ENCODE data around the gene TMEM150A.

GRCh38 chr2:85583667-85584353, 18.7 kb downstream of the TMEM150A start:
- TF ChIP-seq RAD21 (IDR thresholded peaks at IDR 0.05; ENCODE audit: low read length) (no peak), USF2 (IDR thresholded peaks at IDR 0.05; ENCODE audit: low read depth, low read length) (no peak), BHLHE40 (IDR thresholded peaks at IDR 0.05; ENCODE audit: low read depth, low read length) (no peak), CTCF (conservative IDR thresholded peaks at IDR 0.05; ENCODE audit: low read depth, low read length) (no peak)

All from IMR-90 (cell line).